ENCODE results near the gene PAGR1.
"Not testable (repeated sequence)": the region's sequence is repeated elsewhere in the genome, so short reads cannot be mapped to it uniquely, and the experiment has no call there.

PAGR1 gene

DNA sequence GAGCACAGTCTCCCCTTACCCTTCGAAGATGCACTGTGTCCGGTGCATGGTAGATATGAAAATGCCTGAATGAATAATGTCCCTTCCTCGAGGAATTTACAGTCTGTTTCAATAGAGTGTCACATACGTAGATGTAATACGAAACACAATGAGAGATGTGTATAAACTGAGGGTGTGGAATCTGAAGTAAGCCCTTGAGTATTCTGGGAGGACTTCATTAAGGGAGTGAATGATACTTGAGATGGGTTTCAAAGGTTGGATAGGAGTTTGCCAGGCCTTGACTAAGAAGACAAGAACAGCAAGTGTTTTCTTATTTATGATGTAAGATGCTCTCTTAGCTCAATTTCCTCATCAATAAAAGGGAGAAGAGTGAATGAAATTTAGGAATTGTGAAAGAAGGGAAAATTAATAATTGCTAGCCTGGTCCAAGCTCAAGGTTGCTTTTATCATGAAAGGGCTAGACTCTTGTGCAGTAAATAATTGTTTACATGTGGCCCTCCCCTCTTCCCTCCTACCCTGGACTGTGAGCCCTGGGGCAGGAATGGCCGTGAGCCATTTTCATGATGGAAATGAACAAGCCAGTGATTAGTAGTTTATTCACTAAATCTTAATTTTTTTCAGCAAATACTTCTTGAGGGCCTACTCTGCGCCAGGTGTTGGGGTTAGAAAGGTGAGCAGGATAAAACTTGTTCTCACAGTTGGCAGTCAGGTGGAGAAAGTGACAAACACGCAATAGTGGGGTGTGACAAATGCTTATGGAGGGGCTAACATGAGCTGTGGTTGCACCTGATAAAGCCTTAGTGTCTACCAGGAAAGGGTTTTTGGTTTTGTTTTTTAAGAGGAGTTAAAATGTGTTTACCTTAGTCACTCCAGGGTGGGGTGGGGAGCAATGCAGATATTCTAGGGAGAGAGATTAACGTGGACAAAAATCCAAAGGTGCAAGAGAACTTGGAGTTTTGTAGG is 23.8 kb upstream of the PAGR1 start:
- DNase-seq (ENCODE audit: low spot score), result peak; percentile 28

DNA sequence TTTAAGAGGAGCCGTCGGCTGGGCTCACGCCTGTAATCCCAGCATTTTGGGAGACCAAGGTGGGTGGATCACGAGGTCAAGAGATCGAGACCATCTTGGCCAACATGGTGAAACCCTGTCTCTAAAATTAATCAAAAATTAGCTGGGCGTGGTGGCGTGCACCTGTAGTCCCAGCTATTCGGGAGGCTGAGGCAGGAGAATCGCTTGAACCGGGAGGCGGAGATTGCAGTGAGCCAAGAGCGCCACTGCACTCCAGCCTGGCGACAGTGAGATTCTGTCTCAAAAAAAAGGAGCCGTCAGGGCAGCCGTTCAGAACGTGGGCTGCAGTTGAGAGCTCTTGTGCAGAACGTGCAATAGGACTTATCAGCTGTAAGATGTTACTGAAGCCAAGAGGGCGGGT is 22.8 kb upstream of the PAGR1 start:
- DNase-seq (ENCODE audit: low spot score), result not testable (repeated sequence)

DNA sequence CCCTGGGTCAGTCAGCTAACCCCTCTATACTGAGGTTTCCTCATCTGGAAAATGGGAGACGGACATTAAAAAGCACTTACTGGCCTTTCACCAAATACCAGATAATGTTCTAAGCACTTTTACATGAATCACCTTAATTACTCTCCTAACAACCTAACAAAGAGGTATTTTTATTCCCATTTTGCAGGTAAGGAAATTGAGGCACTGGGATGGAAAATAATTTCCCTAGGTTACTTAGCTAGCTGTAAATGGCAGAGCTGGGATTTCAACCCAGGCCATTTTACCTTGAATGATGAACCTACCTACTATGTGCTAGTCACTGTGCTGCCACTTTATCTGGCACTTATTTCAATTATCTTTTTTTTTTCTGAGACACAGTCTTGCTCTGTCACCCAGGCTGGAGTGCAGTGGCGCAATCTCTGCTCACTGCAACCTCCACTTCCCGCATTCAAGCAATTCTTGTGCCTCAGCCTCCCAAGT is 21.7 kb upstream of the PAGR1 start:
- no peak for DNase-seq (ENCODE audit: low spot score)

DNA sequence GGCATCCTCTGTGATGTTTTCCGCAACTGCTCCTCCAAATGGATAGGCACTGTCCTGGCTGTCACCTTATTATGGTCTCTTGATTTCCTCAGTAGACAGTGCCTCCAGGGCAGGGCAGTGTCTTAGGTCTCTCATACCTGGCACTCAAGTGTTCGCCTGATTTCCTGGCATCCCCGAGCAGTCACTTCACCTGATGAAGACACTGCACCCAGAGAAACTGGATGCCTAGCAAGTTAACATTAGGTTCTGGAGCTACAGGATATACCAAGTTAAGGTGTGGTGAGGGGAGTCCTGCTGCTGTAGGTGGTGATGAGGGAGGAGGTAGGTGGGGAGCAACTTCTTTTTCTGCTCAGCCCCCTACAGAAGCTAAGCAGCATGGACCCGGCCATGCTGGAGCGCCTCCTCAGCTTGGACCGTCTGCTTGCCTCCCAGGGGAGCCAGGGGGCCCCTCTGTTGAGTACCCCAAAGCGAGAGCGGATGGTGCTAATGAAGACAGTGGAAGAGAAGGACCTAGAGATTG is 13.5 kb upstream of the PAGR1 start:
- DNase-seq (ENCODE audit: low spot score), result no peak

DNA sequence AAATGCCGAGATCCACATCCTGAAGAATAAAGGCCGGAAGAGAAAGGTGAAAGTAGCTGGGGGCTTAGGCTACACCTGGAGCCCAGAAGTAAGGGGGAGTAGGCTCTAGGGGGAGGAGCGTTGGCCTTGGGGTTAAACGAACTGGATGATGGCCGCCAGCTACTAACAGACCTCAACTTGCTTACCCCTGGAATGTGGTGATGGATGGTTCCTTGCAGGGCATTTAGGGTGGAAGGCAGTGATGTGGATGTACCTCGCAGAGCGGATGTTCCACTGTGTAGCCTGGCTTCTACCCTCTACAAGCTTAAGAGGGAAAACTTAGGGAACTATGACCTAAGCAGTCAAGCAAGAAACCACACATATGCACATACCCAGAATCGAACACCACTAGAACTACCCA is 11.9 kb upstream of the PAGR1 start:
- DNase-seq (ENCODE audit: low spot score), result no peak

DNA sequence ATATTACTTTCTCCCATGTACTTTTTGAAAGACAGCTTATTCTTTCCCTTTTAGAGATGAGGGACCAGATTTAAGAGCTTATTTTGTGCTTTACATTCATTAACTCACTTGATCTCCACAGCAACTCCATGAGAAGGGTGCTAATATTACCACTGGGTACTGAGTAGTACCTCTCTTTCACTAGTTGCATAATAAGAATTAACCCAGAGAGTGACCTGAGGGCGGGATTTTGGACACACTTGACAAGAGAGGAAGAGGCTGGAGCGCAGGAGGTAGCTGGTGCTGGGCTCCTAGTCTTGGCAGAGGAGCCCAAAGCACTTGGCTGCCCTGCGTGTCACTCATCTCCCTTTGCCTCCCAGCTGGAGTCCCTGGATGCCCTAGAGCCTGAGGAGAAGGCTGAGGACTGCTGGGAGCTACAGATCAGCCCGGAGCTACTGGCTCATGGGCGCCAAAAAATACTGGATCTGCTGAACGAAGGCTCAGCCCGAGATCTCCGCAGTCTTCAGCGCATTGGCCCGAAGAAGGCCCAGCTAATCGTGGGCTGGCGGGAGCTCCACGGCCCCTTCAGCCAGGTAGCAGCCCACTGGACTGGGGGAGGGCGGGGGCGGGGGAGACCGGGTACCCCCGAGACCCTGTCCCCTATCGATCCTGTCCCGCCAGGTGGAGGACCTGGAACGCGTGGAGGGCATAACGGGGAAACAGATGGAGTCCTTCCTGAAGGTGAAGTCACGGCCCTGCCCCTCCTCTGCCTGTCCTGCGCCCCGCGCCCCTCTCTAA is 11.3 kb upstream of the PAGR1 start:
- DNase-seq (ENCODE audit: low spot score), result peak; percentile 39

GRCh38 chr16:29805232-29806098 is 10.5 kb upstream of the PAGR1 start:
- DNase-seq (ENCODE audit: low spot score), result peak; percentile 97

DNA sequence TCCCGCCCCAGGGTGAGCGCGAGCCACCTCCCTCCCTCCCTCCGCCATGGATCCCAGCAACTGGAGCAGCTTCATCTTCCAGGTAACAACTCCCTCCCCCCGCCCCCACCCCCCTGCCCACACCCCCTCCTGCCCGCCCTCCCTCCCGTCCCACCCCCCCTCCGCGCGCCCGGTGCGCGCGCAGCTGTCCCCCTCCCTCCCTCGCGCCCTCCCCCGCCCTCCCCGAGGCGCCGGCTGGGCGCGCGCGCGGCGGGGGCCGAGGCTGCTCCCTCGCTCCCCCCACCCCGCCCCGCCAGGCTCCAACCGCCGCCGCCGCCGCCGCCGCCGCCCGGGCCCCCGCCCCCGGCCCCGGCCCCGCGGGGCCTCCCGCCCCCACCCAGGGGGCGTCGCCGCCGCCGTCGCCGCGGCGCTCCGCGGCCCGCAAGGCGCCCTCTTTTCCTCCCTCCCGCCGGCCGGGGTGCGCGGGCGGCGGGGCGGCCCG is 9.8 kb upstream of the PAGR1 start, which contains the start of gene MAZ:
MAZ (plus strand) TSS at position 431 of the 481 bp plus-strand sequence. CDS start 173 bp downstream, outside the sequence.
- DNase-seq (ENCODE audit: low spot score), result peak; percentile 89

GRCh38 chr16:29806641-29807425 is 9.1 kb upstream of the PAGR1 start:
- DNase-seq (ENCODE audit: low spot score), result peak; percentile 76

- peak; percentile 91 for DNase-seq (ENCODE audit: low spot score)
These were observed 8.3 kb upstream of the PAGR1 start for GRCh38 chr16:29807426-29808218.

- DNase-seq (ENCODE audit: low spot score), result peak; percentile 45
These were observed 7.6 kb upstream of the PAGR1 start for GRCh38 chr16:29808219-29808900.

DNA sequence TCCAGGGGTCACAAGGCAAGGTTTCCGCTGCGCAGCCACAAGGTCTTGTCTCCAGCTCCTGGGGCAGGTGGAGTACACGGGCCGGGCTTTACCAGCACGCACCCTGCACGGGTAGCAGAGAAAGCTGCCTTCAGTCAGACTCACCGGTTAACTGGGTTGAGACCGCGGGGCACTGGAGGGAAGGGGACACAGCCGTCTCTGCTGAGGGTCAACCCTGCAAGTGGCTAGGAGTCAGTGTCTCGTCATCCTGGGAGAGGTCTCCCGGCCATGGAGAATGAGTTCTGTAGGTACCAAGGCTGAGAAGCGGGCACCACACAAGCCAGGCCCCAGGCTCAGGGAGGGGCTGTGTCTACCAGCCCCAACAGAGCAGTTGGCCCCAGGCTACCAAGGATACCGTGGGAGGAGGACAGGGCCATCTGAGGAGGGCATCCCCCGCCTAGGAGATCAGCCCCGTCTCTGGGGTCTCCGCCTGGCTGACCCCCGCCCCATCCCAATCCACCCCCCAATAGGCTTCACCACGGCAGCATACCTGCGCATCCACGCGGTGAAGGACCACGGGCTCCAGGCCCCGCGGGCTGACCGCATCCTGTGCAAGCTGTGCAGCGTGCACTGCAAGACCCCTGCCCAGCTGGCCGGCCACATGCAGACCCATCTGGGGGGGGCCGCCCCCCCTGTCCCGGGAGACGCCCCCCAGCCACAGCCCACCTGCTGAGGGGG is 6.8 kb upstream of the PAGR1 start:
- peak; percentile 43 for DNase-seq (ENCODE audit: low spot score)

GRCh38 chr16:29809850-29810698 is 5.9 kb upstream of the PAGR1 start:
- DNase-seq (ENCODE audit: low spot score), result peak; percentile 67

DNA sequence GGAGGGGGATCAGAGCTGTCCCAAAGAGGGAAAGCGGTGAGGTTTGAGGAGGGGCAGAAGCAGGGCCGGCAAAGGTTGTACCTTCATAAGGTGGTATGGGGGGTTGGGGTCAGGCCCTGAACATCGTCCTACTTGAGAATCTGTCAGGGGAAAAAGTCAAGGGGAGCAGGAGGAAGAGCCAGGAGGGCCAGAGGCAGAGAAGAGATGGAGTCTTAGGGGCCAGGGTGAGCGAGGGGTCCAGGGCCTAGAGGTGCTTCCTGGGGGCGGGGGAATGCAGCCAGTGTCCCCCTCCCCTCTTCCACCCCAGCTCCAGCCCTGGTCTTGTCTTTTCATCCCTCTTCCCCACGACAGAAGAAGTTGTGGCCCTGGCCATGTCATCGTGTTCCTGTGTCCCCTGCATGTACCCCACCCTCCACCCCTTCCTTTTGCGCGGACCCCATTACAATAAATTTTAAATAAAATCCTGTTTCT is 5.2 kb upstream of the PAGR1 start:
- DNase-seq (ENCODE audit: low spot score), result no peak

- peak; percentile 96 for DNase-seq (ENCODE audit: low spot score)
These were observed 4.6 kb upstream of the PAGR1 start for GRCh38 chr16:29811170-29811895.

DNA sequence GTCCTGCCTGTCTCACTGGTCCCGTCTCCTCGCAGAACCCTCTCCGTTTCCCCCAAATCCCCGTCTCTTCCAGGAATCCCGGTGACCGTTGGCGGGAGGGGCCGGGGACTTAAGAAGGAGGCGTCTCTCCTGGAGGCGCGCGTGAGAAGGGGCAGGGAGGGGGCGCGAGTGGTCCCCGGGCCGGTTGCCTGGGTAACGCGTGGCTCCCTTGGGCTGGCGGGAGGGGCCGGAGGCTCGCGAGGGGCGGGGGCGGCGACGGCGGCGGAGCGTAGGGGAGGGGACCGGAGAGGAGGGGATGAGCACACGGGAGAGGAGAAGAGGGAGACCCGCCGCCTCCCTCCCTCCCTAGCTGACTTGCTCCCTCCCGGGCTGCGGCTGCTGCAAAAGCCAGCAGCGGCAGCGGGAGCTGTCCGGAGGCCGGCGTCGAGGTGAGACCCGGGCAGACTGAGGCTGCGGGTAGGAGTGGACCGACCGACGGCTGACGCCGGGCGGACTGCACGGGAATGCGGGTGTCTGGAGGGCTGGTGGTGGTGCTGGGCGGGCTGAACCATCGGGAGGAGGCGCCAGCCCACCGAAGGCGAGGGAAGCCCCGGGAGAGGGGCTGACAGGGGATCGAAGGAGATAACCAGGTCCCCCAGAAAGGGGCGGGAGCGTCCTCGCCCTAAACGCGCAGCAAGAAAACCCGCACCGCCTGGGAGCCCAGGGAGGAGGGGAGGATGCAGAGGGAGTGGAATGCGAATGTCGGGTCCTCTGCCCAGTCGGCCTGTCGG is 3.9 kb upstream of the PAGR1 start, which contains the start of gene PRRT2:
PRRT2 (plus strand) TSS at position 298 of the 770 bp plus-strand sequence. CDS start 862 bp downstream, outside the sequence.
- DNase-seq (ENCODE audit: low spot score), result peak; percentile 37
